GM12892 (cell line): Measurements from ENCODE around the gene SLC29A2.

ENCODE experiments used
- POLR2A ChIP-seq: IDR thresholded peaks from 2 replicates; pipeline ENCODE4 v1.6.1; 2011; ENCODE audit warnings: low read depth, low read length, control low read depth
- POLR2AphosphoS5 ChIP-seq: IDR thresholded peaks from 2 replicates; pipeline ENCODE4 v1.6.1; 2011; ENCODE audit warnings: low read depth, low read length, control low read depth

DNA sequence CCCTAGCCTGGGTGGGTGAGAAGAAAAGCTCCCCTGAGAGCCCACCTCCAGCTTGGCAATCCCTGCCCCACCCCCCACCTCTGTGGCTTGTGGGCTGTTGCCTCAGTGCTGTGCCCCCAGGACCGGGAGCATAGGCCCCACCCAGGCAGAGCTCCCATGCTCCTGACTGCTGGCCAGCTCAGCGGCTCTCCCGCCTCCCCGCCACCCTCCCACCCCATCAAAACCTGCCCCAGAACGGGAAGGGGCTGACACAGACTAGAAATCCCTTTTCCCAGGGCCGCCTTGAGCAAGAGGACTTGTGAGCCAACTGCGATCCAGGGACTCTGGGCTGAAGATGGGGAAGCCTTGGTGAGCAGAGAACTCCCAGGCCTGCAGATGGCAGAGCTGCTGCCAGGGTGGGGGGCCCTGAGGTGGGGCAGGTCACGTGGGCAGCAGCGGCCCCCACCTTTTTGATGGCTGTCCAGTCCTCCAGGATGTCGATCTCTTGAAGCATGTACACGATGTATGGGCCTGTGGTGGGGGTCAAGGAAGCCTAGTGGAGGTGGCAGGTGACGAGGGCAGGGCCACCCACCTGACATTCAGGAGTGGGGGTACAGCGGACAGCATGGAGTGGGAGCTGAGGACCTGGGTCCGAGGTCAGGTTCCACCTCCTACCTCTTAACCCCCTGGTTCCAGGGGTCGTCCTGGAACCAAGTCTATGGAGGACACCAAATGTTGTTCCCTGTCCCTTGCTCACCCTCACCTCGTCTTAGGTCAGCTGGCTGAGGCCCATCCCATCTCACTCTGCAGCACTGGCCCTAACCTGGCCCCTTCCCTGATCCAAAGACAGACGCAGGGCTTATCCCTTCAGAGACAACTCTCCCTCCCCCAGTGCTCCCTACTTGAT, 33.0 kb downstream of the SLC29A2 start:
- no peak for TF ChIP-seq POLR2A
- TF ChIP-seq POLR2AphosphoS5, result no peak
